NK-92 (cell line): ENCODE measurements around the gene CALCOCO2.
"Not testable (repeated sequence)": the region's sequence is repeated elsewhere in the genome, so short reads cannot be mapped to it uniquely, and the experiment has no call there.

Experiments
- DNase-seq: peaks from one replicate; lab custom pipeline; 2025; ENCODE audit not compliant: unreplicated experiment; lab: John Stamatoyannopoulos, UW

CALCOCO2 gene

DNA sequence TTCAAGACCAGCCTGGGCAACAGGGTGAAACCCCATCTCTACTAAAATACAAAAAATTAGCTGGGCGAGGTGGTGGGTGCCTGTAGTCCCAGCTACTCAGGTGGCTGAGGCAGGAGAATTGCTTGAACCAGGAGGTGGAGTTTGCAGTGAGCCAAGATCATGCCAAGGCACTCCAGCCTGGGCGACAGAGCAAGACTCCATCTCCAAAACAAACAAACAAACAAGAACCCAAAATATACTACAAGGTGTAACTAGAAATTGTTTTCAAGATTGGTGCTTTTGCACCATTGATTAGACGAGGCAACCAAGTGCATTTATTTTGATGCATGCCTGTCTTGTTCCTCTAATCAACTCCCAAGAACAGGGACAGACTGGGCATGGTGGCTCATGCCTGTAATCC, 41.6 kb downstream of the CALCOCO2 start:
- not testable (repeated sequence) for DNase-seq

DNA sequence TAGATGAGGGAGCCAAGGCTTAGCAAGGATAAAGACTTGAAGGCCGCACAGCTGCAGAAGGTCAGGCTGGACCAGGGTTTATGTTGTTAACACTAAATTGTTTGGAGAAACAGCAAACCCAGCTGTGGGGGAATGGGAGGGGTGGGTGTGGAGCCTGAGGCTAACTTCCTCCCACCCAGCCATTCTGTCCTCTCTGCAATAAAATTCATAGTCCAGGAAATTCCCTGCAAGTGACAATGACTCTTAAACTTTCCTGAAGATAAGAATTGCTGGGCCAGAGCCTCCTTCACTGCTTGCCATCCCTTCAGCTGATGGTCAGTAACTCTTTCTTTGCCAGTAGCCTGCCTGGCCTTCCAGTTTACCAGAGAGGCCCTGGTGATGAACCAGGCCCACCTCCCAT, 42.4 kb downstream of the CALCOCO2 start:
- DNase-seq, result no peak

DNA sequence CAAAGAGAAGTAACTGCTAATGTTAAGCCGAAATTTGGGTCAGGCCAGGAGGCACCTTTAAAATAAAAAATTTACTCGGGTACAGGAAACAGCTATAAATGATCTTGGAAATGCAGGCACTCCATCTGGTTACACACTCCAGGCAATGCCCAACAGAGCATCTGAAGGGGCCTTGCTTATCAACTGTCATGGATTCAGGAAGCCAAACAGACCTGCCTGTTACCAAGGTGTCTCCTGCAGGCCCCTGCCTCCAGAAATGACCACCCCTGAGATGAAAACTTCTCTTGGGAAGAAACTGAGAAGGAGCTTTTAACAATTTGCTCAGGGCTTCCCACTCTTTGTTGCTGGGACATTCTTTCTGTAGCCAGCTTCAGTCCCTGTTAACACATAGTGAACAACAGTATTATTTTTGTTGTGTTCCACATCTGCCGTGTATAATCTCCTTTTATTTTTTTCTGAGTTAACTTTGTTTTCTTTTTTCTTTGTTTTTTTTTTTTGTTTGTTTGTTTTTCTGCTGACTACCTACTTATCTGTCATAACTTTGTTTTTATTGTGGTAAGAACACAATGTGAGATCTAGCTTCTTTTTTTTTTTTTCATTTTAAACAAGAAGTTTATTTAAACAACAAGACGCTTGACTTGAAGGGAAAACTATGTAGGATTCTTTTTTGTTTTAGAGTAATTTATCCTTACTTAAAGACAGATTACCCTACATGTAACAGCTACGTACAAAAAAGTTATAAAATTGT, 43.0 kb downstream of the CALCOCO2 start:
- DNase-seq, result no peak

DNA sequence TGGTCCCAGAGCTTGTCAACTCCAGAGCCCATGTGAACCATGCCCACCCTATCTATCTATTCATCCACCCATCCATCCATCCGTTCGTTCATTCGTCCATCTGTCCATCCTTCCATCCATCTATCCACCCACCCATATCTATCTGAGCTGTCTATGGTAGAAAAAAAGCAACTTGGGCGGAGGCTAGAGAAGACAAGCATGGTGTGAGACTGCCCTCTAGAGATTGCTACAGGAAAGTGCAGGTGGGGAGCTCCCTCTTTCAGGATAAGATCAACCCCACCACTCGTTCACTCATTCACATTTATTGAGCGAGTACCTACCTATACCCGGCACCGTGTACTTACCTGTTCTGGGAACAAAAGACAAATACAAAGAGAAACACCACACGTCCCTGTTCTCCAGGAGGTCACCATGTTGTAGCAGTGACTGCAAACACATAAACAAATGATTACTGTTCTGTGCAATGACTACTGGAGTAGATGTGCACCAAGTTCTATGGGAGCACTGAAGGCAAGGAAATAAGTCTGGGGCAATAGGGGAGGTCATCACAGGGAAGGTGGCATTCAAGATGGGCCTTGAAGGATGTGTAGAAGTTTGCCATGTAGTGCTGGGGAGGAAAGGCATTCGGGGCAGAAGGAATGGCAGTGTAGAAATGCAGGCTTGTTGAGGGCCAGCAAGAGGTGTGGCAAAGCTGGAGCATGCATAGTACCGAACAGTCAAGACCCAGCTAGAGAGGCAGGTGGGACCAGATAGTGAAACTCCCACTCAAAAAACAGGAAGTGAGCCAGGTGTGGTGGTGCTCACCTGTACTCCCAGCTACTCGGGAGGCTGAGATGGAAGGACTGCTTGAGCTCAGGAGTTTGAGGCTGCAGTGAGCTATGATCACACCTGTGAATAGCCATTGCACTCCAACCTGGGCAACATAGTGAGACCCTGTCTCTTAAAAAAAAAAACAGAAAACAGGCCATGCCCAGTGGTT, 48.4 kb downstream of the CALCOCO2 start:
- DNase-seq, result no peak

DNA sequence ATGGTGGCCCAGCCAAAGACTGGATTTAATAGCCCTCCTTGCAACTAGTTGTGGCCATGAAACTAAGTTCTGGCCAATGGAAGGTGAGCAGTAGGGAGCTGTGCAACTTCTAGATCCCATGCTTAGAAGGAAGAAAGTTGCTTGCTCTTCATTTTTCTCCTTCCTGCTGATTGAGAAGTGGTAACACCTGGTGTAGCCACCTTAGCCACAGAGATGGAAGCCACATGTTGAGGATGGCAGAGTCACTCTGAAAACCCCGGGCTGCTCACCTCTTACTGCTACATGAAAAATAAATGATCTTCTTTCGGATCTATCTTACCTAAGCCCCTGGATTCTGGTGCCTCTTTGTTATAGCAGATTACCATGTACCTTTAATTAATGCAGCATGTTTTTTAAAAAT, 51.4 kb downstream of the CALCOCO2 start:
- no peak for DNase-seq

DNA sequence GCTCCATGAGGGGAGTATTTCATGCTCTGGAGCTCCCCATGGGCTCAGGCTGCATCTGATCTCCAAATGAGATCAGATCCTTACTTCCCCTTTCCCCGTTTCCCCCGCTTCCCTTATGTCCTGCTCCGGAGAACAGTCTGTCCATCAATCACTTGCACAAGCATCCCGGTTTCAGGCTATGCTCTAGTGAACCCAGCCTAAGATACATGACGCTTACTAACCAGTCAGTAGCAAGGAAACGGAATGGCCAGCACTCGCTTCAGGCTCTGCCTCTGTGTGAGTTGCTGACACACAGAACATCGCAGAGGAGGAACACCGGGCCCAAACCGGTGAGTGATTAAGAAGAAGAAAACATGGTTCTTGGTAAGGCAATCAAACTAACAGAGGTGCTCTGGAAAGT, 52.3 kb downstream of the CALCOCO2 start:
- DNase-seq, result no peak

DNA sequence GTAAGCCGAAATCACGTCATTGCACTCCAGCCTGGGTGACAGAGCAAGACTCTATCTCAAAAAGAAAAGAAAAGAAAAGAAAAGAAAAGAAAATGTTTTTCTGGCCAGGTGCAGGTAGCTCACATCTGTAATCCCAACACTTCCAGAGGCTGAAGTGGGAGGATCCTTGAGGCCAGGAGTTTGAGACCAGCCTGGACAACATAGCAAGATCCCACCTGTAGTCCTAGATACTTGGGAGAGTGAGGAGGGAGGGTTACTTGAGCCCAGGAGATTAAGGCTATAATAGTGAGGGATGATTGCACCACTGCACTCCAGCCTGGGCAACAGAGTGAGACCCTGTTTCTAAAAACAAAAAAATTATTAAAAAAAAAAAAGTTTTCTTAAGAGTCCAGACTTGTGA, 59.3 kb downstream of the CALCOCO2 start:
- DNase-seq, result no peak

DNA sequence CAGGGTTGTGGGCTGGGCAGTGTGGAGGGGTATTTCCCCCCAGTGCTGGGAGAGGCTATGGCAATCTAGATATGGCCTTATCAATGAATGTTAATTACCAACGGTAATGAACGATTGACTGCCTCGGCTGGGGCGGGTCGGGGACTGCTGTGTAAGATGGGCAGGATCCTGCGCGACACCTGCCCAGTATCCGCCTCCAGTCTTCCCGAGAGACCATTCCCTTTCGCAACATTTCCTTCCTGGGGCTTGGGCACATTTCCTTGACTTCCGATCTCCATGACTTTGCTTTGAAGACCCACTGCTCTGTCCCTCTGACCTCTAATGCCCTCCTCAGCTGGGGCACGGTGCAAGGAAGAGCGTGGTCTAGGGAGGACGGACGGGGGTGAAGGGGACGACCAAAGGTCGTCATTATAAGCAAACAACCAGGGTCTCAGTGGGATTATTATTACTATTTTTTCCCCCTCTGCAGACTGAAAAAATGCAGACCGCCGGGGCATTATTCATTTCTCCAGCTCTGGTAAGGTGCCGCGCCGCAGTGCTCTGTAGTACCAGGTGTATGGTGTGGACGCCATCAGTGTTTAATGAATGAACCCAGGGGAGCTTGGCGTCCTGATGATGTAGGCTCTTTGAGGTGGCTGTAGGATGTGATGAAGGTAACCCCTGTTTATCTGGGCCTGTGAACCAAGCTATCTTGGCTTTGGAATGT, 62.3 kb downstream of the CALCOCO2 start:
- no peak for DNase-seq

DNA sequence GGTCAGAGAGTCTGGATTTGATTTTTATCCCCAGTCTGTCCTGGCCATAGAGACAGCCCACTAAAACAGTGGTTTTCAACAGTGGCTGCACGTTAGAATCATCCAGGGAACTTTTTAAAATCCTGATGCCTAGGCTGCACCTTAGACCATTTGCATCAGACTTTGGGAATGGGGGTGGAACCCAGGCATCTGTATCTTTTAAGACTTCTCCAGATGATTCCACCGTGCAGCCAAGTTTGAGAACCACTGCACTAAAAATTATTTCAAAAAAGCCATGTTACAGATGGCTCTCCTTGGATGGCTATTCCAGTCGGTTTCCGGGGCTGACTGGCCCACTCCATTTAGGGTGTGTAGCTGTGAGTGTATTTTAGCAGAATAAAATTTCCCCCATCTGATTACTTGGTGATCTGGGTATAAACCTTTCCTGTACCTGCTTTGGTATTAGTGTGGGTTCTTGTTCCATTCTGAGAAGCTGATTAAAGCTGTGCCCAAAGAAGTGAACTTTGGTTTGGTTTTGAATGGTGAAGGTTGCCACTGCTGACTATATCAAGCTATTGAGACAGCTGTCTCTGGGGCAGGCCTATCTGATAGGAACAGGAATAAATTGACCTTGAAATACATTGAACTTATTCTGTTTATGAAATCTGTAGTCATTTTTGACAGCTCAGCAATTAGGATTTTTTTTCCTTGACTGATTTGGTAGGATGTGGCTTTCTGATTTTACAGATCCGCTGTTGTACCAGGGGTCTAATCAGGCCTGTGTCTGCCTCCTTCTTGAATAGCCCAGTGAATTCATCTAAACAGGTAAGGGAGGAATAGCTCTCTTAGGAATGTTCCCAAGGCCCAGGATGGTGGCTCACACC, 63.0 kb downstream of the CALCOCO2 start:
- no peak for DNase-seq

DNA sequence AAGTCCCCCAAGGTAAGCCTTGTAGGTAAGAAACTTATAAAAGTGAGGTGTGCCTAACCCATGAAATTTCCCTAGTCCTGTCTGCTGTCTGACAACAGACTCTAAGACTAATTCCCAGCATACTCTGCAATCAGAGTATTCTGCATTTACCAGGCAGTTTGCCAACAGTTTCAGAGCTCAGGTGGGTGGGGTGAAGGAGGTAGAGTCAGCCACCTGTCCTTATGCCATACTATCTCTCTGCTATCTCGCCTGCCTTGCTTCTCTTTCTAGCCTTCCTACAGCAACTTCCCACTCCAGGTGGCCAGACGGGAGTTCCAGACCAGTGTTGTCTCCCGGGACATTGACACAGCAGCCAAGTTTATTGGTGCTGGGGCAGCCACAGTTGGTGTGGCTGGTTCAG, 64.1 kb downstream of the CALCOCO2 start:
- no peak for DNase-seq

DNA sequence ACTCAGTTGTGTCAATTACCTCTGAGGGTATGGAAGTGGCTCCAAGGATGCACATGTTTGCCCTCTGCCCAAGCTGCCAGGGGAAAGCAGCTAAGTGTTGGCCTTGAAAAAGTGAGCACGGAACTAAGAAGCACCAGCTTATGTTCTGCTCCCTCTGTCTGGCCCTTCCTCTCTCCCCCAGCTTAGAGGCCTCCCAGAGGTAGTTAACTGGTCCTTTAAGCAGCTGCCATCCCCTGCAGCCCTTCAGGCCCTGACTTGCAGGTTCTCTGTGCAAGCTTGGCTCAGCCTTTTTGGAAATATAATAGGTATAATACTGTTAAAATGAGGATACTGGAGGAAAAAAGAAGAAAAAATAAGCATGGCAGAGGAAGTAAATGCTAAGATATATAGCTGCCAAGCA, 70.4 kb downstream of the CALCOCO2 start:
- no peak for DNase-seq

DNA sequence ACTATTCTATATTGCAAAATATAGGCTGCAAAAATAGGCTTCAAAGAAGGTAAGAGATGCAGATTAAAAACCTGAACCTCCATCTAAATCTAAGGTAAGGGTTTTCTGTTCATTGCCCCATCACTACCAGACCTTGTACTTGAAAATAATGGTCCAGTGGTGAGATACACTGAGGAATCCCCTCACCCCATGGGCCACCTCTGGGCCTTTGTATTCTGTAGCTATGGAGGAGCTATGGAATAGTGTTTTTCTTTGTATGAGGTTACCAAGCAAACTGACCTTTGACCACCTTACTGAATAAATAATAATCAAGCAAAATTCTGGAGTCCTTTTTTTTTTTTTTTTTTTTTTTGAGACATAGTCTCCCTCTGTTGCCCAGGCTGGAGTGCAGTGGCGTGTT, 72.6 kb downstream of the CALCOCO2 start:
- no peak for DNase-seq

DNA sequence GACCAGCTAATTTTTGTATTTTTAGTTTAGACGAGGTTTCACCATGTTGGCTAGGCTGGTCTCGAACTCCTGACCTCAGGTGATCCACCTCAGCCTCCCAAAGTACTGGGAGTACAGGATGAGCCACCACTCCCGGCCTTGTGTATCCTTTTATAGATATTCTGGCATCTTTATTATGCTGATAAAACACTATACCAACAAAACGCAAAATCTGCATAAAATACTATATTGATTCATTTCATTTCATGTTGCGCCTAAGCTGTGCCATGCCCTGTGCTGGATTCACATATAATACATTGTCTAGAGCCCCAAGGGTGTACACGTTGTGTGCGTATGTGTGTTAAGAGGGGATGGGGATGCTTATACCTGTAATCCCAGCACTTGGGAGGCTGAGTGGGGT, 73.6 kb downstream of the CALCOCO2 start:
- DNase-seq, result no peak

DNA sequence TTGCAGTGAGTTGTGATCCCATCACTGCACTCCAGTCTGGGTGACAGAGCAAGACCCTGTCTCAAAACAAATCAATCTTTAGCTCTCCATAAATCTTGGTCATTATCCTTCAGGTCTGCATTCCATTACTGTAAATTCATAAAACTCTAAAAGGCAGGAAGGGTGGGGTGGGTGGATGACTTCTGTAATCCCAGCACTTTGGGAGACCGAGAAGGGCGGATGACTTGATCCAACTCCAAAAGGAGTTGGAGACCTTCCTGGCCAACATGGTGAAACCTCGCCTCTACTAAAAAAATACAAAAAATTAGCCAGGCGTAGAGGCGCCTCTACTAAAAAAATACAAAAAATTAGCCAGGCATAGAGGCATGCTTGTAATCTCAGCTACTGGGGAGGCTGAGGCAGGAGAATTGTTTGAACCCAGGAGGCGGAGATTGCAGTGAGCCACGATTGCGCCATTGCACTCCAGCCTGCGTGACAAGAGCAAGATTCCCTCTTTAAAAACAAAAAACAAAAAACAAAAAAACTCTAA, 75.2 kb downstream of the CALCOCO2 start:
- DNase-seq, result no peak

DNA sequence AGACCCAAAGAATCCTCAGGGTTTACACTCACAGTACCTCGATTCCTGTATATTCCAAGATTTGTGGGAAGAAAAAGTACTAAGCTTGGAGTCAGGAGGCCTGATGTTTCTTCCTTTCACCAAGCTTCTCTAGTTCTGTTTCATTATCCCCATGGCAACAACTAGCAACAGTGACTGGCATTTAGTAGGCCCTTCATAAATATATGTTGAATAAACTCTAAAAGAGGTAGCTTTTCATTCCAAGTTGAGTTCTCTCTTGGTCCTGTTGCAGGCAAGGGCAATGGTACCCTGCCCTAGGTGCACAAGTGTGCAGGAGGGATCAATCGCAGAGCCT, 76.8 kb downstream of the CALCOCO2 start:
- DNase-seq, result no peak

DNA sequence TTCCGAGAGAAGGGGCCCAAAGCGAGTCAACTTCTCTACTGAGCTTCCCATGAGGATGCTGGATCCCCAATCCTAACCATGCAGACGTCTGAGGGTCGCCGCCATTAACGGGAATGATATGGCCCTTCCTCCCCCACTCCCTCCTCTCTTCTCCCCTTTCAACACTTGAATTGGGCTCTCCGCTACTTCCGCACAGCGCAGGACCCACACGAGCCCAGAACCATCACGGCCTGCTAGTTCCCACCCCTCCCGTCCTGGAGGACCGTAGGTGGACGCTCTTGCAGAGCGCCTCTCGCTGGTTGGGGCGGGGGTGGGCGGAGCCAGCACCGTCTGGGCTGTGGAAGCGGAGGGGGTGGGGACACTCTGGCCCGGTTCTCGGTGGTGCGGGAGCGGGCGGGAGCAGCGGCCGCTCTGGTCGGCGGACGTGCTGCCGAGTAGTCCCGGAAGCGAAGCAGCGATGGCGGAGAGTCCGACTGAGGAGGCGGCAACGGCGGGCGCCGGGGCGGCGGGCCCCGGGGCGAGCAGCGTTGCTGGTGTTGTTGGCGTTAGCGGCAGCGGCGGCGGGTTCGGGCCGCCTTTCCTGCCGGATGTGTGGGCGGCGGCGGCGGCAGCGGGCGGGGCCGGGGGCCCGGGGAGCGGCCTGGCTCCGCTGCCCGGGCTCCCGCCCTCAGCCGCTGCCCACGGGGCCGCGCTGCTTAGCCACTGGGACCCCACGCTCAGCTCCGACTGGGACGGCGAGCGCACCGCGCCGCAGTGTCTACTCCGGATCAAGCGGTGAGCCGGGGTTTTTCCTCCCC, 77.4 kb downstream of the CALCOCO2 start, which contains the start of gene UBE2Z:
Gene UBE2Z, plus strand, starts transcription at position 361 of the 797 bp plus-strand sequence. Its CDS starts 97 bp downstream, at position 458.
- DNase-seq, result peak; percentile 44

DNA sequence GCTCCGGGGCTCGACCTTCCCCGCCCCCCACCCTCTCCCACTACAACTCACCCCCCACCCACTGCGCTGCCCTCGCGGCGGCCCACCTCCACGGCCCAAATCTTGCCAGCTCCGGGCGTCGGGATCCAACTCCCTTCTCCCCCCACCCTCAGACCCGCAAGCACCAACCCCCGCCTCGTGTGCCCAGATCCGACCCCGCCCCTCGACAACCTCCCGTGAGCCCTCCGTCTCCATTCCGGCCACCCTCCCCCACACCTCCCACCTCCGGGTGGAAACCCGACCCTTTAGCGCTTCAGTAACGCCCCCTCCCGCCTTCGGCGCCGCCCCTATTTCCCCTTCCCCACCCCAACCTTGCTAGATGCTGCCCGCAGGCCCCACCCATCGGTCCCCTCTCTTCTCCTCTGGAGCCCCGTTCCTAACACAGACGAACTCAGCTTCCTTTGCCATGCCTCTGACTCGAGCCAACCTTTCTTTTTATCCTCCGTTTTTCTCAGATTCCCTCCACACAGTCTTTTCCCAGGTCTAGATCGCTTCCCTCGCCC, 78.1 kb downstream of the CALCOCO2 start:
- DNase-seq, result peak; percentile 17

DNA sequence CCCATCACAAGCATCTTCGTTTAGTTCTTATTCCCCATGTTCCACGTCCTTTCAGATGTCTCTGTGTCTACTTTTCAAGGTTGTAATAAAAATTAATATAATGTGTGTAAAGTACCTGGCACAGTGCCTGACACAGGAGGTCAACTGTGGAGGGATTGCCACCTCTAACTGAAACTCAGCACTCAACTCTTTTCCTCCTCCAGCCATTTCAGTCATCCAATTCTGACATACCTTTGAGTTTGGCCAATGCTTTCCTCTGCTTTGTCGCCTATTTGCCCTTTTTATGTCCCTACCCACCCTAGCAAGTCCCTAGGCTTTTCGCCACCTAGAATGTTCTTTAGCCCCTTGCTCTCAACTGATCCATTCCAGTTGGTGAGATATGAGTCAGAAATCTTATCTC, 78.9 kb downstream of the CALCOCO2 start:
- DNase-seq, result no peak

DNA sequence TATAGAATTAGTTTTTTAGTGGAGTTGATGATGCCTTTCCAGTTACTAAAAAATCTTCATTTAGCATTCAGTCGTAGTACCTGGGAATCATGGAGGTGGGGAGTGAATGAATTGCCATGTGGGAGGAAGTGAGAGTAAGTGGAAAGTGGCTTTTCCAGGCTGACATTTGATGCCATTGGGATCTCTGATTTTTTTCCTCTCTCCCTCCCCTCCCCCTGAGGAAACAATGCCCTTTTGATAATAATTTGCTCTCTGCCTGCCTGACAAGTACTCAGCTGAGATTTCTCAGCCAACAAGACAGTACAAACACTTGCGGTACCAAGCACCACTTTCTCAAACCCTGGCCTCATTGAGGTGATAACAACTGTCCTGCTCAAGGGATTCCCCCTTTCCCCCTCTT, 79.5 kb downstream of the CALCOCO2 start:
- DNase-seq, result no peak
